ENCODE data around the gene DOP1A. TPM values are rescaled to one million over a fixed set of nuclear protein-coding genes. Genes with fewer than 3 reads are reported as not detected.

Gene DOP1A
- total and polyA plus RNA-seq, 7 experiments from 2014 or later = 5.9 to 33.9 (median 25.0) TPM

DNA sequence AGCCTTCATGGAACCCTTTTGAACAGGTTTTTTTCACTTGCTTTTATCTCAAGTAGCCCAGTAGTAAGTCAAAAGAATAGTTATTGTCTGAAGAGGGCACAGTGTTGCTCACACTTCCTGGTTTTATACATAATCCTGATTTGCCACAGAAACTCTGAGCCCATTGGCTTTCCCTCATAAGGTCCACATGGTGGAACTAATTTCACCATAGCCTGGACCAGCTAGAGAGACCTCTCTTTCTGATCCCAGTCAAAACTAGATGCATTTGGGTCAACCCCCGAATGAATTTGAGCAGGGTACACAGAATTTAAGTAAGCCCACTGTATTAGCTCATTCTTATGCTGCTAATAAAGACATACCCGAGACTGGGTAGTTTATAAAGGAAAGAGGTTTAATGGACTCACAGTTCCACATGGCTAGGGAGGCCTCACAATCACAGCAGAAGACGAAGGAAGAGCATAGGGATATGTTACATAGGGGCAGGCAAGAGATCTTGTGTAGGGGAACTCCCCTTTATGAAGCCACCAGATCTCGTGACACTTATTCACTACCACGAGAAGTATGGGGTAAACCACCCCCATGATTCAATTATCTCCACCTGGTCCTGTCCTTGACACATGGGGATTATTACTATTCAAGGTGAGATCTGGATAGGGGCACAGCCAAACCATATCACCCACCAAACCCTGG, 131.8 kb downstream of the DOP1A start:
- ChIA-PET POLR2A (no interaction called here), CTCF (interaction anchor here (1.4 kb wide), 2 partner anchors 10 to 133 kb away, joined by 3 to 4 read pairs; partner anchors contain the start of gene UBE3D)
- Histone ChIP-seq H3K4me1 (ENCODE audit: control insufficient read depth in 2 of 2, insufficient read depth in 2 of 2, low read length in 2 of 2) (peaks cover 0 to 2% of the 10 kb centered on the region in 2 donors), H3K9me3 (ENCODE audit: control insufficient read depth in 2 of 3, low read length in 3 of 3) (no peaks in the 10 kb centered on the region), H3K27me3 (ENCODE audit: control insufficient read depth in 2 of 2, insufficient read depth in 2 of 2, low read length in 2 of 2) (no peaks in the 10 kb centered on the region), H3K27ac (ENCODE audit: low read depth, low read length) (no peak overlapping the region), H3K36me3 (ENCODE audit: control insufficient read depth in 2 of 3, insufficient read depth in 3 of 3, low read length in 3 of 3) (no peaks in the 10 kb centered on the region), H3K4me3 (ENCODE audit: low read length) (no peak overlapping the region)
- Mint-ChIP-seq H3K4me1 (peaks cover 2 to 19% (median 15%) of the 10 kb centered on the region in 7 donors), H3K4me3 (no peak overlapping the region), H3K36me3 (peaks cover 0 to 11% (median 1%) of the 10 kb centered on the region in 5 donors), H3K27me3 (peaks cover 0 to 2% (median 0%) of the 10 kb centered on the region in 5 donors), H3K9me3 (no peaks in the 10 kb centered on the region), H3K27ac (no peak overlapping the region)
- DNase-seq = no peak
- intact Hi-C loops (cut with micrococcal nuclease) = loop anchor here in 1 of 2 donors (10.0 kb wide), 1 partner anchor 1025 kb away; the partner anchor contains the start of gene CEP162
- no peak for ATAC-seq

DNA sequence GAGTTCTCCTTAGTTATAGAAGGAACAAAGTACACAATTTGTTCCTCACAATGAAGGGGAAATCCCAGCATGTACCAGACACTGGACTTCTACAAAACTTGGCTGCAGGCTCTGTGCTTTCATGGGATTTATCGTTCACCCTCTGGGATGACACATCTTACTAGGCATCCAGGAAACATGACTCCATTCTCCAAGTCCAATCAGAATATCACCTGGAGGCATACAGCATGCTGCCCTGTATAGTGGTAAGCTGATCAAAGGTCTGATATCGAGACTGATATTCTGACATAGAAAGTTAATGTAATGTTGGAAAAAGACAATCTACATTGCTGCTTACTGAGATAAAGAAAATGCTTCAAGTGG, 132.4 kb downstream of the DOP1A start:
- H3K36me3 ChIP-seq (ENCODE audit: control insufficient read depth in 2 of 3, insufficient read depth in 3 of 3, low read length in 3 of 3) = no peaks in the 10 kb centered on the region
- peaks cover 0 to 11% (median 1%) of the 10 kb centered on the region in 5 donors for H3K36me3 Mint-ChIP-seq
- ATAC-seq = no peak
- H3K4me1 Mint-ChIP-seq = peaks cover 0 to 14% (median 9%) of the 10 kb centered on the region in 7 donors
- H3K4me3 Mint-ChIP-seq = no peak overlapping the region
- H3K9me3 Mint-ChIP-seq = no peaks in the 10 kb centered on the region
- H3K27me3 ChIP-seq (ENCODE audit: control insufficient read depth in 2 of 2, insufficient read depth in 2 of 2, low read length in 2 of 2) = no peaks in the 10 kb centered on the region
- DNase-seq = no peak
- ChIA-PET POLR2A (no interaction called here), CTCF (interaction anchor here (1.4 kb wide), 1 partner anchor 10 kb away, joined by 3 read pairs; no protein-coding TSS in a partner anchor)
- no peak overlapping the region for H3K4me3 ChIP-seq (ENCODE audit: low read length)
- H3K4me1 ChIP-seq (ENCODE audit: control insufficient read depth in 2 of 2, insufficient read depth in 2 of 2, low read length in 2 of 2) = no peaks in the 10 kb centered on the region
- intact Hi-C loops (cut with micrococcal nuclease) = loop anchor here in 1 of 2 donors (10.0 kb wide), 1 partner anchor 1025 kb away; the partner anchor contains the start of gene CEP162
- no peak overlapping the region for H3K27ac Mint-ChIP-seq
- no peaks in the 10 kb centered on the region for H3K9me3 ChIP-seq (ENCODE audit: control insufficient read depth in 2 of 3, low read length in 3 of 3)
- H3K27me3 Mint-ChIP-seq = no peaks in the 10 kb centered on the region
- H3K27ac ChIP-seq (ENCODE audit: low read depth, low read length) = no peak overlapping the region

DNA sequence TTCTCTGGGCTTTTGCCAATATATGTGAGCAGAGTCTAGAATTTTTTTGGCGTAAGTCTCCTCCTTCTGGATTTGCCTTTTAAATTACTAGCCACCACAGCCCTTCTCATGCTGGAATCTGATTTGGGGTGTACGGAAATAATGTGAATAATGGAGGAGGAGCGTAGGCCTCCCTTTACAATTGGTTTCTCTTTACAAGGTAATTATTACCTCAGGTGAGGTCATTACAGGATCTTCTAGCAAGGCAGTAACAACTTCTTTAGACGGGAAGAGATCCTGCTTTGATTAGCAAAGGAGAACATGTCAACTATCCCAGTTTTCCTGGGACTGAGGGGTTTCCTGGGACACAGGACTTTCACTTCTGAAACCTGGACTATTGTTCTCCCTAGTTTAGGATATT, 134.6 kb downstream of the DOP1A start:
- intact Hi-C loops (cut with micrococcal nuclease) = no loop called here
- Mint-ChIP-seq H3K36me3 (peaks cover 0 to 7% (median 0%) of the 10 kb centered on the region in 5 donors), H3K4me1 (no peaks in the 10 kb centered on the region), H3K27ac (no peak overlapping the region), H3K27me3 (peaks cover 6 to 10% (median 9%) of the 10 kb centered on the region in 5 donors), H3K9me3 (no peaks in the 10 kb centered on the region), H3K4me3 (no peak overlapping the region)
- no peaks in the 10 kb centered on the region for H3K27me3 ChIP-seq (ENCODE audit: control insufficient read depth in 2 of 2, insufficient read depth in 2 of 2, low read length in 2 of 2)
- H3K4me1 ChIP-seq (ENCODE audit: control insufficient read depth in 2 of 2, insufficient read depth in 2 of 2, low read length in 2 of 2) = no peaks in the 10 kb centered on the region
- ATAC-seq (no peak), DNase-seq (no peak)
- no peaks in the 10 kb centered on the region for H3K36me3 ChIP-seq (ENCODE audit: control insufficient read depth in 2 of 3, insufficient read depth in 3 of 3, low read length in 3 of 3)
- H3K9me3 ChIP-seq (ENCODE audit: control insufficient read depth in 2 of 3, low read length in 3 of 3) = no peaks in the 10 kb centered on the region
- ChIA-PET CTCF (no interaction called here), POLR2A (no interaction called here)
- no peak overlapping the region for H3K27ac ChIP-seq (ENCODE audit: low read depth, low read length)
- no peak overlapping the region for H3K4me3 ChIP-seq (ENCODE audit: low read length)

DNA sequence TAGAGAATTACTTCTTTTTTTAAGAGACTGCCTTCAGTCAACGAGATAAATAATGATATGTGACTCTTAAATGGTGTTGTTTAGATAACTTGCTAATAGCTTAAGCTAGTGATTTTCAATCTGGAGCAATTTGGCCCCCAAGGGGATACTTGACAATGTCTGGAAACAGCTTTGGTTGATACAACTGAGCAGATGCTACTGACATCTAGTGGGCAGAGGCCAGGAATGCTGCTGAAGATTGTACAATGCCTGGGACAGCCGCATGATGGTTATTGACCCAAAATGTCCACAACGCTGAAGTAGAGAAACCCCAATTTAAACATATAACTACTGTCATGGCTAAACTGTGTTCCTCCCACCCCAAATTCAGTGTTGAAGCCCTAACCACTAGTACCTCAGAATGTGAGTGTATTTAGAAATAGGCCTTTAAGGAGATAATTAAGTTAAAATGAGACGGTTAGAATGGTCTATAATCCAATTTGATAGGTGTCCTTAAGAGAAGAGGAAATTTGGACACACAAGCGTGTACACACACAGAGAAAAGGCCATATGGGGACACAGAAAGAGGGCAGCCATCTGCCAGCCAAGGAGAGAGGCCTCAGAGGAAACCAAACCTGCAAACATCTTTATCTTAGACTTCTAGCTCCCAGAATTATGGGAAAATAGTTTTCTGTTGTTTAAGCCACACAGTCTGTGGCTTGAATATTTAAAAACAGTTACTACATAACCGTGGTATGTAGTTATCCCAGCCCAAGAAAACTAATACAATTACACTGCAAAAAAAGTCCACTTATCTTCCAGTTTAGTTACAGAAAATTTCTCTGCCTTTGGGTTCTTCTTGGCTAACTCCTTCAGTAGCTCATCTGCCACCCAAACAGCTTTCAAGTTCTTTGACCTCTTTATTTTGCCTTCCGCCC, 147.9 kb downstream of the DOP1A start:
- H3K36me3 ChIP-seq (ENCODE audit: control insufficient read depth in 2 of 3, insufficient read depth in 3 of 3, low read length in 3 of 3) = no peaks in the 10 kb centered on the region
- no peak overlapping the region for H3K27ac Mint-ChIP-seq
- H3K4me1 ChIP-seq (ENCODE audit: control insufficient read depth in 2 of 2, insufficient read depth in 2 of 2, low read length in 2 of 2) = no peaks in the 10 kb centered on the region
- no peak overlapping the region for H3K4me3 Mint-ChIP-seq
- H3K4me3 ChIP-seq (ENCODE audit: low read length) = no peak overlapping the region
- no peaks in the 10 kb centered on the region for H3K4me1 Mint-ChIP-seq
- ChIA-PET POLR2A (interaction anchor here (0.6 to 1.7 kb wide), 3 partner anchors 21 to 148 kb away, joined by 3 to 4 read pairs (median 4); partner anchors contain the start of gene DOP1A), CTCF (interaction anchor here (0.9 to 4.4 kb wide), 9 partner anchors 9 to 149 kb away, joined by 3 to 36 read pairs (median 3); partner anchors contain the start of genes DOP1A and UBE3D)
- no peaks in the 10 kb centered on the region for H3K27me3 ChIP-seq (ENCODE audit: control insufficient read depth in 2 of 2, insufficient read depth in 2 of 2, low read length in 2 of 2)
- no peak overlapping the region for H3K27ac ChIP-seq (ENCODE audit: low read depth, low read length)
- H3K27me3 Mint-ChIP-seq = peaks cover 8 to 29% (median 12%) of the 10 kb centered on the region in 5 donors
- peak; percentile 98 for ATAC-seq
- no peaks in the 10 kb centered on the region for H3K36me3 Mint-ChIP-seq
- H3K9me3 Mint-ChIP-seq = peaks cover 0 to 2% (median 0%) of the 10 kb centered on the region in 11 donors
- H3K9me3 ChIP-seq (ENCODE audit: control insufficient read depth in 2 of 3, low read length in 3 of 3) = no peaks in the 10 kb centered on the region
- intact Hi-C loops (cut with micrococcal nuclease) = loop anchor here (1.0 to 5.0 kb wide), 6 partner anchors 22 to 945 kb away; partner anchors contain the start of genes DOP1A (in 2 of the 2), PGM3 (in 2 of the 2) and RWDD2A (in 2 of the 2)
- peak; percentile 8 to 56 (median 38) for DNase-seq

DNA sequence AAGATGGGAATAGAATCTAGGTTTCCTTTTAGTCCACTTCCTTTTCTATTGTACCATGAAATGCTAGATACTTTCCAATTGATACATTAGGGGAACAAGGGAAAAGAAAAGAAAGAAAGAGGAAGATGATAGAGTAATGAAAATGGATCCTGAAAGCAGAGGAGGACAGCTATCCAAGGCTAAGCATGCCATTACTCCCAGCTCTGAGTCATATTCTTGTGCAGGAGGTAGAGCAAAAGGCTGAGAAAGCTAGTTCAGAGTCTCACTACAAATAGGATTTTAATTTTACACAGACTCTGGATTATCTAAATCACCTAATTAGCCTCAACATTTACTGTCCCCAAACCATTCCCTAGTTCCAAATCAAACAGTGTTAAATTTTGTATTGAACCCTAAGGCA, 149.3 kb downstream of the DOP1A start:
- ChIA-PET POLR2A (interaction anchor here (0.5 kb wide), 1 partner anchor 25 kb away, joined by 3 read pairs; no protein-coding TSS in a partner anchor), CTCF (interaction anchor here (0.6 to 4.4 kb wide), 6 partner anchors 12 to 150 kb away, joined by 3 to 36 read pairs (median 3); partner anchors contain the start of genes DOP1A and UBE3D)
- no peak for DNase-seq
- Histone ChIP-seq H3K9me3 (ENCODE audit: control insufficient read depth in 2 of 3, low read length in 3 of 3) (no peaks in the 10 kb centered on the region), H3K27me3 (ENCODE audit: control insufficient read depth in 2 of 2, insufficient read depth in 2 of 2, low read length in 2 of 2) (no peaks in the 10 kb centered on the region), H3K4me3 (ENCODE audit: low read length) (no peak overlapping the region), H3K36me3 (ENCODE audit: control insufficient read depth in 2 of 3, insufficient read depth in 3 of 3, low read length in 3 of 3) (no peaks in the 10 kb centered on the region), H3K4me1 (ENCODE audit: control insufficient read depth in 2 of 2, insufficient read depth in 2 of 2, low read length in 2 of 2) (no peaks in the 10 kb centered on the region), H3K27ac (ENCODE audit: low read depth, low read length) (no peak overlapping the region)
- Mint-ChIP-seq H3K27me3 (peaks cover 0 to 22% (median 4%) of the 10 kb centered on the region in 5 donors), H3K9me3 (peaks cover 0 to 2% (median 0%) of the 10 kb centered on the region in 11 donors), H3K4me1 (no peaks in the 10 kb centered on the region), H3K4me3 (no peak overlapping the region), H3K27ac (no peak overlapping the region), H3K36me3 (no peaks in the 10 kb centered on the region)
- ATAC-seq = no peak
- intact Hi-C loops (cut with micrococcal nuclease) = loop anchor here in 1 of 2 donors (5.0 kb wide), 1 partner anchor 945 kb away; no protein-coding TSS in a partner anchor

All from naive thymus-derived CD4-positive, alpha-beta T cell (primary cell).